Tongue (tissue), 2 donors: Measurements from ENCODE around the gene BDKRB1. TPM values are rescaled to one million over a fixed set of nuclear protein-coding genes. Genes with fewer than 3 reads are reported as not detected.
"Not testable (repeated sequence)": the region's sequence is repeated elsewhere in the genome, so short reads cannot be mapped to it uniquely, and the experiment has no call there.

Experiments
- DNase-seq: peaks from one replicate; pipeline ENCODE4 v3.0.0-alpha.2; 2015
- total RNA-seq: library from RNA; depleted of rRNA; stranded (reverse); fragments of >200 nt; gene quantifications from one replicate; pipeline ENCODE4 v1.2.3, GENCODE V29; 2014

Gene BDKRB1
- total RNA-seq, 1 donor from 2014 or later, result 1.8 TPM

- DNase-seq, result peak; percentile 37
Observed at GRCh38 chr14:96235426-96235825, 20.6 kb upstream of the BDKRB1 start.

GRCh38 chr14:96237641-96238040 is 18.4 kb upstream of the BDKRB1 start:
- DNase-seq, result no peak

- DNase-seq, result no peak
Observed at GRCh38 chr14:96238676-96239265, 17.2 kb upstream of the BDKRB1 start.

GRCh38 chr14:96239711-96240141 is 16.3 kb upstream of the BDKRB1 start:
- DNase-seq, result no peak

GRCh38 chr14:96240641-96241040 is 15.4 kb upstream of the BDKRB1 start:
- no peak for DNase-seq

- no peak for DNase-seq
Observed at GRCh38 chr14:96242126-96242525, 13.9 kb upstream of the BDKRB1 start.

GRCh38 chr14:96243785-96244184 is 12.2 kb upstream of the BDKRB1 start:
- DNase-seq, result no peak

GRCh38 chr14:96245074-96245473 is 10.9 kb upstream of the BDKRB1 start:
- DNase-seq, result not testable (repeated sequence)

- DNase-seq, result no peak
Observed at GRCh38 chr14:96245710-96246538, 10.1 kb upstream of the BDKRB1 start.

GRCh38 chr14:96246539-96246847 is 9.5 kb upstream of the BDKRB1 start:
- no peak for DNase-seq

GRCh38 chr14:96247031-96247430 is 9.0 kb upstream of the BDKRB1 start:
- DNase-seq, result no peak

GRCh38 chr14:96249029-96249428 is 7.0 kb upstream of the BDKRB1 start:
- no peak for DNase-seq

GRCh38 chr14:96250485-96250884 is 5.5 kb upstream of the BDKRB1 start:
- DNase-seq, result no peak

GRCh38 chr14:96251656-96252155 is 4.3 kb upstream of the BDKRB1 start:
- DNase-seq, result no peak

- DNase-seq, result peak; percentile 88
Observed at GRCh38 chr14:96252323-96252998, 3.5 kb upstream of the BDKRB1 start.

GRCh38 chr14:96252999-96253539 is 2.9 kb upstream of the BDKRB1 start:
- DNase-seq, result peak; percentile 48

GRCh38 chr14:96254687-96255086 is 1.3 kb upstream of the BDKRB1 start:
- no peak for DNase-seq

- DNase-seq, result no peak
Observed at GRCh38 chr14:96256407-96256806, 397 bp downstream of the BDKRB1 start.

- no peak for DNase-seq
Observed at GRCh38 chr14:96257056-96257455, 1.0 kb downstream of the BDKRB1 start.

GRCh38 chr14:96257900-96258299 is 1.9 kb downstream of the BDKRB1 start:
- DNase-seq, result no peak

GRCh38 chr14:96260341-96260821 is 4.4 kb downstream of the BDKRB1 start:
- DNase-seq, result no peak

GRCh38 chr14:96261053-96261452 is 5.0 kb downstream of the BDKRB1 start:
- no peak for DNase-seq
